Activated naive CD4-positive, alpha-beta T cell treated with Interleukin-2 at 50 U/mL for 16 hours (primary cell): Measurements from ENCODE around the gene ATP2A2.
"Not testable (repeated sequence)": the region's sequence is repeated elsewhere in the genome, so short reads cannot be mapped to it uniquely, and the experiment has no call there.

Experiments
- DNase-seq: peaks from one replicate; pipeline ENCODE4 v3.0.0-alpha.2; 2020

The ATP2A2 gene

DNA sequence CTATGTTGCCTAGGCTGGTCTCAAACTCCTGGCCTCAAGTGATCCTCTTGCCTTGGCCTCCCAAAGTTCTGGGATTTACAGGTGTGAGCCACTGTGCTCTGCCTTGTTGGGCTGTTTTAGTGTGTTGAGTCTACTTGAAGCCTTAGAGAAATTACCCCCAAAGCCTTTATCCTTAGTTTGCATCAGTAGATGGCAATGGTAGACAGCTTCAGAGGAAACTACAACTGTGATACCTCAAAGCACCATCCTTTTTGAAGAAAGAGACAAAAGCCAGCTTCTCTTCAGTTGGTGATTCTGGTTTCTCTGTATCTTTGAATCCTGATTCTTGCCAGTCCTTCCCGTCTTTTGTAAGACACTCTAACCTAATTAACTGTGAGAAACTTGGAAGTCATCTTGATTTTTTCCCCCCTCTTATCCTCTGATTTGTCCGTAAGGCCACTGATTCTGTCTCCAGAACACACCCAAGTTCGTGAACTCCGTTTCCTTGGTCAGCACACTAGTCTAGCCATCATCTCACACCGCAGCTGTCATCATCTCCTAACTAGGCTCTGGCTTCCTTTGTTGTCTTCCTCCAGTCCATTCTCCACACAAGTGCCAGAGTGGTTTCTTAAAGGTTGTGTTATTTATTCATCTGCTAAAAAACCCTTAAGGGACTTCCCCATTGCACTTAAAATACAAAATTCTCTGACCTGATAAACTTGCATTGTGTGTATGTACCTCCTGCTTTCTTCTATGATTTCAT, 20.2 kb downstream of the ATP2A2 start:
- no peak for DNase-seq

DNA sequence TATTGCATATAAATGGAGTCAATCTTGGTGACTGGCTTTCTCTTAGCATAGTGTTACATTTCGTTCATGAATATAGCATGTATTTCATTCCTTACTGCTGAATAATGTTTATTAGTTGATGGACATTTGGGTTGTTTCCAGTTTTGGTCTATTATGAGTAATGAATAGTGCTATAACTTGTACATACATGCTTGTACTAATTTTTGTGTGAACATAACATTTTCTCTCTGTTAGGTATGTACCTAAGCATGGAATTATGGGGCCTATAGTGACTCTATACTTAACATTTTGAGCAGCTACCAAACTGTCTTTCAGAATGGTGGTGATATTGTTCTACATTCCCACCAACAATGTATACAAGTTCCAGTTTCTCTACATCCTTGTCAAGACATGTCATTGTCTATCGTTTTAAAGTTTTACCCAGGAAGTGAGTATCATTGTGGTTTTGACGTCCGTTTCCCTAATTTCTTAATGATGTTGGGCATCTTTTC, 23.1 kb downstream of the ATP2A2 start:
- no peak for DNase-seq

- DNase-seq, result no peak
Measured at GRCh38 chr12:110307372-110307771, 26.3 kb downstream of the ATP2A2 start.

DNA sequence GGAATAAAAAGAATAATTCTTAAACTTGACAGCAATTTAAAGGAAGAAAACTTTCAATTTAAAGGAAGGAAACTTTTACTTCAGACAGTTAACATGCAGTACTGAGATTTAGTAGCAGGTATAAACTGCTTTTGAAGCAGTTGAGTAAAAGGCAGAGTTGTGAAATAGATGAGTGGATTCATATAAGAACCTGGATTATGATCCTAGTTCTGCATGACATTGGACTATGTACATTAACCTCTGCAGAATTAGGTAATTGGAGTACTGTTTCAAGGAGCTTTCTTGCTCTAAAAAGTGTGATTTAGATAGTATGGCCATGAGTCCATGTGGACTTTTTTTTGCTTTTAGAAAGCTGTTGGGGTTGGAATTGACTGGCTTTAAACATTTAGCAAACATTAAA, 29.7 kb downstream of the ATP2A2 start:
- no peak for DNase-seq

GRCh38 chr12:110311903-110312302, 30.9 kb downstream of the ATP2A2 start:
- DNase-seq, result no peak

DNA sequence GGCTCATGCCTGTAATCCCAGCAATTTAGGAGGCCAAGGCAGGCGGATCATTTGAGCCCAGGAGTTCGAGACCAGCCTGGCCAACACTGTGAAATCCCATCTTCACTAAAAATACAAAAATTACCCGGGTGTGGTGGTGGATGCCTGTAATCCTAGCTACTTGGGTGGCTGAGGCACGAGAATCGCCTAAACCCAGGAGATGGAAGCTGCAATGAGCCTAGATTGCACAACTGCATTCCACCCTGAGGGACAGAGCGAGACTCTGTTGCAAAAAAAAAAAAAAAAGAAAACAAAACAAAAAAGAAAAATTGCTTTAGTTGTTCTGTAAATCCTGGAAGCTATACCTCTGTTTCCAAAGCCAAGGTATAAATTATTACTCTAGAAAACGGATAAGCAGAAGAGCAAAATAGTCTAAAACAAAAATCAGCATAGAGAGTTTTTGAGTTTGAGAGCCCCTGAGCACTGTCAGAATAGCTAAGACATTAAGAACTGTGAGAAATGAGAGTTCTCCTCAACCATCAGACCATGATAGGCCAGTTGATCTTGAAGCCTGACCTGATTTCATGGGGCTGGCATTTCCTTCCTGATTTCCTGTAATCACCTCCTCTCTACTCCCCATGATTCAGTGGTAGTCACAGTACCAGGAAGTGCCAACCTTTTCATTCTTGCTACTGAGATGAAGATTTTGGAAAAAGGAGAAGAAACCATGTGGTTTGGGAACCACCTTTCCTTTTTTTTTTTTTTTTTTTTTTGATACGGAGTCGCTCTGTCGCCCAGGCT, 31.7 kb downstream of the ATP2A2 start:
- no peak for DNase-seq

GRCh38 chr12:110314308-110314707, 33.3 kb downstream of the ATP2A2 start:
- DNase-seq, result no peak

DNA sequence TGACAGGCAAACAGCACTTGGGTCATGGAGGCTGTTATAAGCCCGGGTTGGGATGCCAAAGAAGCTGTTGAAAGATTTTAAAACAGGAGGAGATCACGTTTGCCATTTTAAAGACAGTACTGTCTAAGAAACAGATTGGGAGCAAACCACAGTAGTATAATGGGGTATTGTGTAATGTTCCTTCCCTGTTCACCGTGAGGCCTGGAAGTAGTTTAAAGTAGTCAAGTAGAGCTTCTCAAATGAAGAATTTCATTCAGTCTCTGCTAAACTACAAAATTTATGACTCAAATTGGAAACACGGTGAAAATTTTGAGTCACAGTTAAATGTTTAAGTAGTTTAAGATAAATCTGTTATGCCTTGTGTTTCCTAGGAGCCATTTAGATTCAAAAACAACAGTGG, 35.8 kb downstream of the ATP2A2 start:
- no peak for DNase-seq

DNA sequence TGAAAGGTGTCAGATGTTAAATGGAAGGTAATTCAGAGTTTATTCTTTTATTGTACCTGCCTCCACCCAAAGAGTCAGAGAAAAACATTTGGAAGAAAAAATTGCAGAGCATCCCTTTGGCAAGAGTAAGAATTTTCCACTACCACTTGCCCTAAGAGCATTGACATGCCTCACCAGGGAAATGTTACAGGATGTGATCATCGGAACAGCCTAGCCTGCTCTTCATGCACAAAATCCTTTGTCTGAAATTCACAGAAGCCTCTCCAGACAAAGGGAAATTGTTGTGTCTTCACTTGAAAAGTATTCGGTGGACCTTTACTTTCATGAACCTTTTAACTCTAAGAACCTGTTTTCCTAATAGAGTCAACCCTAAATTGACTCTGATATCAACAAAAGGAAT, 36.9 kb downstream of the ATP2A2 start:
- no peak for DNase-seq

DNA sequence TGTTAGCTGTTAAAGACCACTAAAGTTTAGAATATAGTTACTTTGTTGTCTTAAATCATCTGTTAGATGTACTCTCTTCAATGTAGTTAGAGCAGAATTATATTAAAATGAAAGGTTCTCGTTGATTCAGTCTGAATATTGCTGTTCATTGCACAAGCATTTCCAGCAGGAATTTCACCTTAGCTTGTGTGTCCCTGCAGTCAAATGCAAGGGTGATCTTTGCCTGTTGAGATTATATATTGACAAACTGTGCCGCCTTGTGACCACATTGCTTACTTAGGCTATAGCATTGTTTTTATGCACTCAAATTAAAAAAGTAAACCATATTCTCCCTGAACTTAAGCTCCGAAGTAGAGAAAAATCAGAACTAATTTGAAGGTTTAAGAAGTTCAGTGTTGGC, 39.5 kb downstream of the ATP2A2 start:
- DNase-seq, result no peak

- no peak for DNase-seq
Measured at GRCh38 chr12:110329710-110330109, 48.7 kb downstream of the ATP2A2 start.

GRCh38 chr12:110330124-110330523, 49.1 kb downstream of the ATP2A2 start:
- no peak for DNase-seq

- no peak for DNase-seq
Measured at GRCh38 chr12:110330544-110330943, 49.5 kb downstream of the ATP2A2 start.

DNA sequence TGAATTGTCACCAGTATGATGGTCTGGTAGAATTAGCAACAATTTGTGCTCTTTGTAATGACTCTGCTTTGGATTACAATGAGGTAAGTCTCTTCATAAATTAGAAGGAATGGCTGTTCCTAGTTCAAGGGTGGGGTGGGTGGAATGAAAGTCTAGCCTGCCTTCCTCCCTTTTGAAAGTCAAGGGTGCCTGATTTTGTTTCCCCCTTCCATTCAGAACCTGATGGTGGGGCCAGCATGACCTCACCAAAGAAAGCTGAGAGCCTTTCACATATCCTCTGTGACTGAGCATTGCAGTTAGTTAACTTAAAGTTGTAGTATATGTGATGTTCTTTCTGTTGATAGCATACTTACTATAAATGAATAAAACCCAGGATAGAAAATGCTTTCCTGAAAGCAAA, 52.2 kb downstream of the ATP2A2 start:
- DNase-seq, result no peak

GRCh38 chr12:110335481-110336045, 54.5 kb downstream of the ATP2A2 start:
- DNase-seq, result no peak

- no peak for DNase-seq
Measured at GRCh38 chr12:110337912-110338710, 57.1 kb downstream of the ATP2A2 start.

- no peak for DNase-seq
Measured at GRCh38 chr12:110338754-110339153, 57.7 kb downstream of the ATP2A2 start.

DNA sequence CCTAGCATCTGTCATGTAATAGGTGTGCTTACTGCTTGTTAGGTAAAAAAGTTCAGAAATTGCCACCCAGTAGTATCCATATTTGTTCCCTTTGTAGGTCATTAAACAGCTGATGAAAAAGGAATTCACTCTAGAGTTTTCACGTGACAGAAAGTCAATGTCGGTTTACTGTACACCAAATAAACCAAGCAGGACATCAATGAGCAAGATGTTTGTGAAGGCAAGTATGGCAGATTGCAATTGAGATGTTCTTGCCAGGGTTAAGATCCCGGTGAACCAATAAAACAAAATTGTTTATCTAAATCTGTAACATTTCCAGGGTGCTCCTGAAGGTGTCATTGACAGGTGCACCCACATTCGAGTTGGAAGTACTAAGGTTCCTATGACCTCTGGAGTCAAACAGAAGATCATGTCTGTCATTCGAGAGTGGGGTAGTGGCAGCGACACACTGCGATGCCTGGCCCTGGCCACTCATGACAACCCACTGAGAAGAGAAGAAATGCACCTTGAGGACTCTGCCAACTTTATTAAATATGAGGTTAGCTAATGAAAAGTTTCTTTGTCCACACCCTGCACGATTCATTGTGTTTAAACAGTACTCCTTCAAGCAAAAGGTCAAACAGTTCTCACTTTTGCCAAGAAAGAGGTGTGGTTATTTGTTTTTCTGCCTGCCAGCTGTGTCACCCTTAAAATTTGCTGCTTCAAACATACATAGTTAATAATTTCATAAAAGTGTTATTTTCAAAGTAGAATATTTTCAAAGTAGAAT, 58.3 kb downstream of the ATP2A2 start:
- DNase-seq, result no peak

DNA sequence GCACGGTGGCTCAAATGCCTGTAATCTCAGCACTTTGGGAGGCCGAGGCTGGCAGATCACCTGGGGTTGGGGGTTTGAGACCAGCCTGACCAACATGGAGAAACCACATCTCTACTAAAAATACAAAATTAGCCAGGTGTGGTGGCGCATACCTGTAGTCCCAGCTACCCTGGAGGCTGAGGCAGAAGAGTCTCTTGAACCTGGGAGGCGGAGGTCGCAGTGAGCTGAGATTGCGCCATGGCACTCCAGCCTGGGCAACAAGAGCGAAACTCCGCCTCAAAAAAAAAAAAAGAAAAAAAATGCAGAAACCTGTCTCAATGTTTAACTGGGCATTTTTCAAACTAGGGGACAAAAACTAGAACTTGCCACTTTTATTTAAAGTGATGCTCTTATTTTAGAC, 59.2 kb downstream of the ATP2A2 start:
- DNase-seq, result not testable (repeated sequence)

DNA sequence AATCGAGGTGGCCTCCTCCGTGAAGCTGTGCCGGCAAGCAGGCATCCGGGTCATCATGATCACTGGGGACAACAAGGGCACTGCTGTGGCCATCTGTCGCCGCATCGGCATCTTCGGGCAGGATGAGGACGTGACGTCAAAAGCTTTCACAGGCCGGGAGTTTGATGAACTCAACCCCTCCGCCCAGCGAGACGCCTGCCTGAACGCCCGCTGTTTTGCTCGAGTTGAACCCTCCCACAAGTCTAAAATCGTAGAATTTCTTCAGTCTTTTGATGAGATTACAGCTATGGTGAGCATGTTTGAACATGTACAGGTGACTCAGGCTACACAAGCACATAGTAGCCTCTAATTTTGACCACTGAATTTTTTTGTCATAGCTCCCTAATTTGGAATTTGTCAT, 59.7 kb downstream of the ATP2A2 start:
- DNase-seq, result no peak

- no peak for DNase-seq
Measured at GRCh38 chr12:110342157-110342556, 61.1 kb downstream of the ATP2A2 start.

GRCh38 chr12:110343114-110343513, 62.1 kb downstream of the ATP2A2 start:
- no peak for DNase-seq
